ENCODE results near the gene ZNF516.

The ZNF516 gene

DNA sequence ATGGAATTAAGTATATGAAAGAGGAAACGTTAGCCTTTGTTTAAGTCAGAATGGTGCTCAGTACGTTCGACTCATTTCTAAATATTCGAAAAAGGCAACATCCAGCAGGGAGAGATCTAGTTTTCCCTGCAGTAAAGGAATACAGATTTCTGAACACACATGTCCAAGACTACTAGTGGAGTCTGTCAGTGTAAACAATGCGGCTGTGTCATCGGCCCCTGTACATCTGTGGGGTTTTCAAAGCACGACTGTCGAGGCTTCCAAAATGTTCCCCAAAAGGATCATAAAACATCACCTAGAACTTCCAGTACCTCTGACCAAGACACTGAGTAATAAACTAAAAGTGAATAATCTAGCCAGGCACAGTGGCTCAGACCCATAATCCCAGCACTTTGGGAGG is 112.8 kb downstream of the ZNF516 start:
- no peak for DNase-seq (ENCODE audit: low read depth in 2 of 2)

DNA sequence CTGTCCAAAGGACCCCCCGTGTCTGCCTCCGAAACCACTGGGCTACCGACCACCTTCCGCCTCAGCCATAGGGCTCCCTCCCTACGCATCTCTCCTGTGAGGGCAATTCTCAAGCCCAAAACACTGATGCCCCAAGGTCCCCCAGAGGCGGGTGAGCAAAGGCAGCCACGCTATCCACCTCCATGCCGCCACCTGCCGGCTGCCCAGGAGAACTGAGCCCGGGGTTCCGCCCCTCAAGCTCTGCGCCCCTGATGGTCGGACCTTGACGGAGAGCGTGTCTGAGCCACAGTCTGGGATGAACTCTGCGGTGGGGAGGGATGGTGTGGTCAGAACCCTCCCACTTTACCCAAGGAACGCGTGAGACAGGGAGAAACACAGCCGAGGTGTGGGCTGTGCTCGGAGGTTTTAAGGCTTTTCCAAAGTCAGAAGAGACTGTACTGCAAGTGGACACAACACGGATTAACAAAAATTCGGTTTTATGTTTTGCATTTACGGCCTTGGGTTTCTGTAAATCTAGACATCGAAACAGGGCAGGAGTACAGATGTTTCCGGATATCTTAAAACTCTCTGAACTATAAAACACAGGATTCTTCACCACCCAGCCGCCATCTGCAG is 114.1 kb downstream of the ZNF516 start:
- DNase-seq (ENCODE audit: low read depth in 2 of 2), result no peak

DNA sequence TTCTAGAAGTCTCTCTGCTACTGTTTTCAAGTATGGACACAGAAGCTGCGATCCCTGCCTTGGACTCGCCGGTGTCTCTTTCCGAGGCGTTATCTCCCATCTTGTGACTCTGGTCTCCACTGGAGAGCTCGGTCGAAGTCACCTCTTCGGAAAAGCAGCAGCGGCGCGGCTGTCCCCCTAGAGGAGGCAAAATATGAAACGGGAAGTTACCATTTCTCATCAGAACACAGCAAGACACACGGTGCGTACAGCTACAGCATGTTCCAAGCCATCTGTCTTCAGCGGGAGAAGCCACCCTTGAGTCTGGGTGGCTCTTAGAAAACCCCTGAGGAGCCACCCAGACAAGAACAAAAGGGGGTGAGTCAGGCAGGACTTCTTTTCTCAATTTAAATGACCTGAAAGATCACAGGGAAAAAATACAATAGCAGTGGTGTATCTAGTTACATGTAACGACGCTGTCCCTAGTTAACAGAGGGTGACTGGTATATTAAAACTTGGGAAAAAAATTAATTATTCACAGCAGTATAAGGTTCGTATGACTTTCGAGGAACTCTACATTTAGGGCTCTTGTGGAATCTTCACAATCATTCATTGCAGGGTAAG is 114.8 kb downstream of the ZNF516 start:
- no peak for DNase-seq (ENCODE audit: low read depth in 2 of 2)

DNA sequence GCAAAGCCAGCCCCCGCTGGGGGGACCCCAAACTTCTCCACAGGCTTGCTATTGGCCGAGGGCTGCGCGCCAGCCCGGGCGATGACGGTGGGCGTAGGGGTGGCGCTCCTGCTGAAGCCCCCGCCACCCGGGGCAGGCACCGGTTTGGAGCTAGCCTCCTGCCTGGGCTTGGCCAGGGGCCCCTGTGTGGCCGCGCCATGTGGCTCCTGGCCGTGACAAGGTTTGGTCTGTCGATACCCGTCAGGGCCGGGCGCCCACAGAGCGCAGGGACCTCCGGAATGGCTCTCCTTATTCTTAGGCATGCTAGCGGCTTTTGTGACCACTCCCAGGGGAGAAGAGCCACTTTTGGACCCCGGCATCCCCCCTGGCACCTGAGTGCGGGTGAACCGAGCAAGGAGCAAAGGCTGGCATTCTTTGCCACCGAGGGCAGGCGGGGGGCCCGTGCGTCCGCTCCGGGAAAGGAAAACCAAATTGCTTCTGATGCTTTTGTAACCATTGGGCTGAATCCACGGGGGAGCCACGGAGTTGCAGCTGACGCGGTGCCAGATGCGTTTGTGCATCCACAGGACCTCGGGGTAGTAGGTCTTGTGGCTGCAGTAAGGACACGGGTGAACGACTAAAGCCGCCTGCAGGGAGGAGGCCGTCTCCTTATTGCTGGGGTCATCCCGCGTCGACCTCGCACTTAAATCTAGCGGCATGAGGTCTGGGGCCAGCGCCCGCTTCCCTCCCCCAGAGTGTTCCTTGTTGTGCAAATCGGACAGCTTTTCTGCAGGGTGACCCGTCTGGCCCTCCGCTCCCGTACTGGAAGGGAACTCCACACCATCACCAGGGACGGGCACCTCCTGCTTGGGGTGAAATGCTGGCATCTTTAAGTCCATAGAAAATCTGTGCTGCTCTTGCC is 115.6 kb downstream of the ZNF516 start:
- DNase-seq (ENCODE audit: low read depth in 2 of 2), result no peak

DNA sequence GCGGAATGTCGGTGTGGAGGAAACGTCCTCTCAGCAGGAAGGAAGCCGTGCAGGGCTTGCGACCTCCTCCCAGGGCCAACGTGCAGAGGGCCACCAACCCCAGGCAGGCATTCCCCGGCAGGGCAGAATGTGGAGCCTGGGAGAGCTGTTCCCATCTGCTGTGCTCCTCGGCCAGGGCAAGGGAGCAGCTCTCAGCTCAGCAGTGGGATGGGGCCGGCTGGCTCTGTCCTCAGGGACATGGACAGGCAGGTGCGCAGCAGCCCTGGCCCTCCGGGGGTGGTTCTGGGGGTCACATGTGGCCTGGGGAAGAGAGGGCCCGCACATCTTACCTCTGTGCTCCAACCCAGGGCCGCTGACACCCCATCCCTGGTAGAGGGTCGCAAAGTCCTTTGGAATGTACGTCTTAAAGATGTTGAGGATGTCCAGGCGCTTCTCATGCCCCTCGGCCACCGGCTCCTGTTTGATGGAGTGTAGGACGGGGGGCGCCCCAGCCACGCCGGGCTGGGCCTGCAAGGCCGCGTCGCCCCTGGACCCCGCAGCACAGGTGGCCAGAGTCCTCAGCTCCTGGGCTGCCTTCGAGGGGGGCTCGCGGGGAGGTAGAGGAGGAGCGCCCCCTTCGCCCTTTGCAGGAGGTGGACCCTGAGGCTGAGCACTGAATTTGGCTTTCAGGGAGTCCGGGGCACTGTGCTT is 116.4 kb downstream of the ZNF516 start:
- DNase-seq (ENCODE audit: low read depth in 2 of 2), result no peak

DNA sequence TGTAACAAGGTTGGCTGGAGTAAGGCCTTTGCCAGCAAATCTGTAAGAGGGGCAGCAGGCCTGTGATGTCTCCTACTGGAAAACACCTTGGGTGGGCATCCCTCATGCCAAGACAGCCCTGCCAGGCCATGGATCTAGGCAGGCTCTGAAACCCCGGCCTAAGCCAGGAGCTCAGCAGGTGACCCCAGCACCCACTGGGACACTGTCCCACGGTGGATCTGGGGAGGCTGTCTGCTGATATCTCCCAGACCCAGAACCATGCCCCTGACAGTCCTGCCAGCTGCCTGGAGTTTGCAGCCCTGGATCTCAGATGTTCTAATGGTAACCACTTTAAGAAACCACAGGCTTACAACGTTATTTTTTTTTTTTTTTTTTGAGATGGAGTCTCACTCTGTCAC is 117.7 kb downstream of the ZNF516 start:
- DNase-seq (ENCODE audit: low read depth in 2 of 2), result no peak

DNA sequence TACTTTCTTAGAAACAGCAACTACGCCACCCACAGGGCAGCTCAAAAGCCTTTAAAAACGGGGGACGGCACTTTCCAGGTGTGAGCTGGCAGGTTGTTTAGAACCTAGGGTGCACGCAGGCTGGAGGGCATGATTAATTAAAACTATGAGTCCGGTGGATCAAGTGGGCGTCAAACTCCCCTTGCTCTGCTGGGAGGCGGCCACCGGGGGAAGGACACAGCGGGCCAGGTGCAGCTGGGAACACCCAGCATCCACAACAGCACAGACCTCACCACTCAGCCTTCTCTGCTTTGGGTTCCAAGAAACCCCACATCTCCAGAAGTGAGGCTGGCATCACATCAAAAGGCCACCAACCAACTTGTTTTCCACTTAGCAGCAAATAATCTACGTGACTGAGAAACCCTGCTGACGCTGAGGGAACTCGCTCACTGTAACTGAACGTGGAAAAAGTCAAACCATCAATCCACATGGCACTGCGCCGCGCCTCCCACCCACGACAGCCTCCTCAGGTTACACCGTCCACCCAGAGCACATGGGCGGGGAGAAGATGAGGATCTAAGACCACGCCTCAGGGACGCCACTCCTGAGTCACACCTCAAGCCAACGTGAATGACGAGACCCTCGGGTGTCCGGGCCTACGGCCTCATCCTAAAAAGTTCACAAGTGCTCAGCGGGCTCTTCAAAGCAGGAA is 118.2 kb downstream of the ZNF516 start:
- DNase-seq (ENCODE audit: low read depth in 2 of 2), result no peak

DNA sequence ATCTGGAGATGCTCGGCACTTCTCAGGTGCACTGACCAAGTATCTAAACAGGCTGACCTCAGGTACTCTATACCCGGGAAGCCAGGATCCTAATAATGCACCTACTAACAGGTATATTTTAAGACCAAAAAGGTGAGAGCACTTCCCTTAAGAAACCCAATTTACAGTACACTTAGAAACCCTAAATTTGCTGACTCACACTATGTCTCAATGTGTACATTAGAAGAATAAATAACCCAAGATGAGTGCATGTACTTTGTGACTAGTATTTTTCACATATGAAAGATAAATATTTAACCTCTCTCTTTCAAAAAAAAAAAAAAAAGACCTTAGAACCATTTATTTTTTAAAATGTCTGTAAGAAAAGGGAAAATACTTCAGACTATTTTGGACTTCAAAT is 118.8 kb downstream of the ZNF516 start:
- no peak for DNase-seq (ENCODE audit: low read depth in 2 of 2)

DNA sequence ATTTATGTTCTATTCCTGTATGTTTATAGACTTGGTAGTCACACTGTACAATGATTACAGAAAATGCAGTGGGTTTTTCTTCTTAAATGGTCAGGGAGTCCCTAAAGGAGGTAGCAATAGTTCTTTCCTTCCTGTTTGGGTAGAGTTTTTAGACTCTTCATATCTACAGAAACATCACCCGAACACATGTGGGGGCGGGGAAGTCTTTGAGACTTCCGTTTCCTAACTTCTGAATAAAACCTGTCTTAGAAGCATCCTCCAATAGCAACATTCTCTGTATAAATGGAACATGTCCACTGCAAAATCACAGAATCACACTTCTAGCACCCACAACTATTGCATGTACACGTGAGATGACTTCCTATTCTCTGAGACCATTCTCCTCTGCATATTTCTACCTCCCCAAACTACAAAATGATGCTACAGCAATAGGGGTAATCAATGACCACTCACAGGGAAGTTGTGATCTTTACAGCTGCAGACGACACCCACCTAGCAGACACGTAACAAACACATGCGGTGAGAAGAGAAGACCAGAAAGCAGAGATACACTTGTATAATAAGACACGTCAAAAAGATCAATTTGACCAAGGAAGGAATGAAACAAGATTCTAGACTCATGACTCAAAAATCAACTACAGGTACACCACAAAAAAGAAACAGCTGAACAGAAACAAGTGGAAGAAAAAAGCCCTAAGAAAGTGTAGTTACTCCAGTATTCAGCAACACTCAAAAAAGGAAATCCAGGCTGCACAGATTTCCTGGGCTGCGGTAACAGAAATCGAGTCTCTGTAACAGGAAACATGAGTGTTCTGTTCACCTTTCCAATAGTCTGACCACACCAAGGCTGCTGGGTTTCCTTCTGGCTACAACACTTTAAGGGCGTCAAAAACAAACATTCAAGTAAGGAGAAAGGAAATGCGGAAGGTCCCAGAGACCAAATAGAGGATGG is 120.4 kb downstream of the ZNF516 start:
- no peak for DNase-seq (ENCODE audit: low read depth in 2 of 2)

DNA sequence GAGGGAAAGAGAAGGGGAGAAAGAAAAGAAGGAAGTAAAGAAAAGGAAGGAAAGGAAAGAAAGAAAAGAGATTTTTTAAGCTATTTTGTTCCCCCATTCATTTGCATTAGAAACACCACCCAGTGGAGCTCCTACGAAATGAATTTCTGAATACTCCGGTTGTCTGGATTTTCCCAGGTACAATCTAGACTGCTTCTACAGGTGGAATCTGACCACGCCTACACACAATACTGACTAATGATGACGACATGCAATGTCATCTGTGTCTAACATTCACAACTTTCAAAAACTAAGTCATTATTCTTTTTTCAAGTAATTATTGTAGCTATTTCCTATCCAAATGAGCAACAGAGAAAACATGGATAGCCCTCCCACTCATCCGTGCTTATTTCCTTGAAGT is 121.7 kb downstream of the ZNF516 start:
- DNase-seq (ENCODE audit: low read depth in 2 of 2), result no peak

DNA sequence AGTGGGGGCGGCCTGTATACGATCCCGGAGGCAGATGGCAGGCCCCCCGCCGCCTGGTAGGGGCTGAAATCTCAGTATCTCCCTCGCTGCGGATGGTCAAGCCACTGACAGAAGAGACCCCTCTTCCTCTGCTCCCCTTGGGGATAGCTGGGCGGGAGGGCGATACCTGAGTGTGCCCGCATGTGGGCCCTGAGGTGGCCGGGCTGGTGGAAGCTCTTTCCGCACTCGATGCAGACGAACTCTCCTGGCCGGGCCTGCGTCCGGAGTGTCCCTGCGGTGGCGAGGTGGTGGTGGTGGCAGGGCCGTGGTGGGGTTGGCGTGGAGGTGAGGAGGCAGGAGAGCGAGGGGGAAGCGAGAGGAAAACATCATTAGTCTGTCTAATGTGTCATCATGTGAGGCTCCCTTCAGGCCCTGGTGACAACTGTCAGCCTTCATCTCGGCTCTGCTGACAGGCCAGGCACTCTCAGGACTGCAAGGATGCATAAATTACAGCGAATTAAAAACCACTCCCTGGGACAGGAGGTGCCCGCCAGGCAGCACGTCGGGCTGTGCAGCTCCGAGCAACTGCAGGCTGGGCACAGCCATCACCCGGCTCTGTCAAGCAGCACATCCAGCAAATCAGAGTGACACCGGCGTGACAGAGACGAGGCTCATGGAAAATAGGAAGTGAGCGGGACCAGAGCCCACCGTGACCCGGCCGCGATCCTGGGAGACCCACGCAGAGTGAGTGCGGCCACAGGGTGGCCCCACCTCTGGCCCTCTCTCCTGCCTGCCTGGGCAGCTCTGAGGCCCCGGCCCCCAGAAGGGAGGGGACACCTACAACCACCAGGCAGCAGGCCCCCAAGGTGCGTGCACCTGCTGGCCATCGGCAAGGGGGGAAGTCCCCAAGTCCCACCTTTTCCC is 123.5 kb downstream of the ZNF516 start:
- DNase-seq (ENCODE audit: low read depth in 2 of 2), result no peak

DNA sequence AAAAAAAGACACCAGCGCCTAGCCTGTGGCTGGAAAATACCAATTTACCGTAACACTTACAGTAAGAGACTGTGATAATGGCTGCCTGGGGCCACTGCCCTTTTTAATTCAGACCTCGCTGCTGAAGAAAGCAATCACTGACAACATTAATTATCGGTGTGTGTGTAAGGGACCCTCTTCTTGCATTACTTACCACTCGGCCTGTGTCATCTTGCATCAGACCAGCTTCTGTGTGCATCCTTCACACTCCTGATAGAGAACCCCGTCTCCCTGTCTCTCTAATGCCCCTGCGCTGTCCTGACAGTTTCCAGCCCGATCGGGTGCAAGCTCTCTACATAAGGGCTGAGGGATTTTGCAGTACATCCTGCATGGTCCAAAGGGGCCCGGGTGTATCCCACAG is 124.4 kb downstream of the ZNF516 start:
- no peak for DNase-seq (ENCODE audit: low read depth in 2 of 2)

DNA sequence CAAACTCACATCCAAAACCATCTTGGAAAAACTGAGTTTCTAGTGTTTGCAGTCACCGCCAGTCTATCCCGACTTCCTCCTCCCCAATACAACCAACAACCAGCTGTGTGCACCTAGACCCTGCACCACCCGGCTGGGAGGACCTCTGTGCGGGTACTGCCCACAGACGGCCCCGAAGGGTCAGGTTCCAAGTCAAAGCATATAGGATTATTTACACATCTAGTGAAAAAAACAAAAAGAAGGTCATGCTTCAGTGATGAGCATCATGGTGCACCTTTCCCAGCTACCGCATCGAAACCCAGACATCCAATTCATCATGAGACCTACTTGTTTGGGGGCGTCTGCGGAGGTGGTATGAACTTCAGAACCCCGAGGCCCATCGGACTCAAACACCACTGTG is 124.8 kb downstream of the ZNF516 start:
- no peak for DNase-seq (ENCODE audit: low read depth in 2 of 2)

DNA sequence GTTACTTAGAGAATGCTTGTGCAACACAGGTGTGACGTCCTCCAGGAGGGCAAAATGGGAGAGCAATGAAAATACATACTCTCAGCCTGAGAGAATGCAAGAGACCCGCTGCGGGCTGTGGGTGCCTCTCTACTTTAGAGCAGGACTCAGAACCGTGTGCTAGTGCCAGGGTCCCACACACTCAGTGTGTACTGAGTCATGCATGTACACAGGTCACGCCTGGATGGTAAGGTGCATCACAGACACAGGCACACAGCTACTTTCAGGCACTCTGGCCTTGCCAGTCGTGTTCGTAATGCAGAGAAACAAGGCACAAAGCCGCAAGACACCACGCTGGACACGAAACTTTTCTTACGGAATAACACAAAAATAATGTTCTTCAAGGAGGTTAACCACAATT is 125.3 kb downstream of the ZNF516 start:
- no peak for DNase-seq (ENCODE audit: low read depth in 2 of 2)

DNA sequence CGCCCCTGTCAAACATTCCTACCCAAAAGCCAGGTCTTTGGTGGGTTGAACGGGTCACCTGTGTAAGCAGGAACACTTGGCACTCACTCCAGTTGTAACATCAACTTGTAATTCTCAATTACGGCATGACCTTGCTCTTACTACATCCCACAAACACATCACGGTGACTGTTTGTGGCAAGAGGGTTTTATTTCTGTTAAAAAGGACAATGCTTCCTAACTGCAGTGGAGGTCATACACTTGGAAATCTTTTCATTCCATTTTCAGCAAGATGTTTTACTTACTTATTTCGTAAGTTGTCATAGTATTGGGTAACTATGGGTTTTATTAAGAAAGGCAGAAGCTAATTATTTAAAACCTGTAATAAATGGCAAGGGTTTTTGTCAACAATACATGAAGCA is 126.1 kb downstream of the ZNF516 start:
- DNase-seq (ENCODE audit: low read depth in 2 of 2), result no peak

DNA sequence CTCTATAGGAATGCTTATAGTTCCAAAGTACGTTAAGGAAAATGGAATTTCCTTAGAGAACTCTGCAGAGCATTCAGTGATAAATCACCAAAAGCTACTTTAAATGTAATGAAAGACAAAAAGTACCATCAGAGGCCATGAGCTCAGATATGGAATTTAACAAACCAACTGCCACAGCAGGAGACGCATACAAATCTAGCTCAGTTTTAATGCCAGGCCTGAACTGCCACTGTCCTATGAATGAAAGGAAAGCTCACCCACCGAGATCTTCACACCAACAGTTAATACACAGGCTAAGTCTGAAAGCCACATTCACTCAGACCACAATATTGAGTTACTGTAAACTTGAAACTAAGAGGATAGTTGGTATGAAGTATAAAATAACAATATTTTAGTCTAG is 126.8 kb downstream of the ZNF516 start:
- no peak for DNase-seq (ENCODE audit: low read depth in 2 of 2)

DNA sequence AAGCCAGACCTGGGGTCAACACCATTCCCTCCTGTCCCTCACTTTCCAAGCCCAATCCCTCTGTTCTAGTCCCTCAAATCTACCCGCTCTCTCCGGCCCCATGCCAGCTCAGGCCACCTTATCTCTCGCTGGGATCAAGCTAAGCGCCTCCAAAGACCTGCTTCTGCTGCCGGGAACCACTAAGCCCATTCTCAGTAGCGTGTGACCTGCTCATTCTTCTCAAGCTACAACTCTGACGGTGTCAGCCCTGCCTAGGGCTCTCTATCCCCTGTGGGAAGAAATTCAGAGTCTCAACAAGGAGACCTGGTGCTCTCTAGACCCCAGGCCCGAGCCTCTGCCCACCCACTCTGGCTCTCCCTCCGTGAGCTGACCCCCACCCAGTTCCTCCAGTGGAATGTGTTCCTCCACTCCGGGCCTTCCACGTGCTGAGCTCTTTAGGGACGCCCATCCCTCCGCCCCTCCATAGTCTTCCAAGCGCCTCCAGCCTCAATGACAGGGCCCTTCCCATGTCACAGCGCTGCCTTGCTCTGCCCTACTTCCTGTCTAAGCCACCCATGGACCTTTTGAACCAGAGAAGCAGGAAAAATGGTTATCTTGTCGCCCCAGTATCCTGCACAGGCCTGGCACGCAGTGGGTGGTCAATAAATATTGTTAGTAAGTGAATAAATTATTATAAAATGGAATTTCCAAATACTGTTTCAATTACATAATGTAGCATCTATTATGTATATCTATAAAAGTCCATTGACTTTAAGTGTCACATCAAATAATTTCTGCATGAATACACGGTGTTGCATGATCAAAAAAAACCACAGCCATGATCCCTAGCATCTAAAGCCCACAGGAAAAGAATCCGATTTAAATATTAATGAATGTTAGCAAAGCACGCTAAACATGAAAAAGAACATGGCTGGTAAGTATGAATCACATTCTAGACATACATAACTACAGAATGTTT is 127.6 kb downstream of the ZNF516 start:
- DNase-seq (ENCODE audit: low read depth in 2 of 2), result no peak

DNA sequence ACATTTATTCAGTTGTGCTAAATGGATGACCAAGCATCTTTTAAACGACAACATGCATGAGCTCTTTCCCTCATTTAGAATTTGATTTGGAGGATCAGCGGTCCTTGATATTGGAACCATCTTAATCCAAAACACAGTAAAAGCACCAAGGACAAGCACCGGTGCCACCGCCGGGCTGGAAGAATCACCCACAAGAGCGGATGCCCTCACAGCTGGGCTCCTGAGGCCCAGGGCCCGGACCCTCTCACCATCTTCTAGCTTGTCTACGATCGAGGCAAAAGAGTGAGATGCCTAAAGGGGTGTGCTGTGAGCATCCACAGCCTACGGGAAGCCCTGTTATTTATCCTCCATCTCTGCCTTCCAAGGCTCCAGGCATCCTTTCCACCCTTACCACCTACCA is 129.5 kb downstream of the ZNF516 start:
- DNase-seq (ENCODE audit: low read depth in 2 of 2), result no peak

All from fibroblast of skin of left biceps (primary cell).